ENCODE measurements around the gene ARHGEF26. TPM values are rescaled to one million over a fixed set of nuclear protein-coding genes. Genes with fewer than 3 reads are reported as not detected.

ARHGEF26 gene
- total and polyA plus RNA-seq, 5 experiments from 2014 or later, result 0.08 to 0.22 (median 0.13) TPM; not detected in 2

DNA sequence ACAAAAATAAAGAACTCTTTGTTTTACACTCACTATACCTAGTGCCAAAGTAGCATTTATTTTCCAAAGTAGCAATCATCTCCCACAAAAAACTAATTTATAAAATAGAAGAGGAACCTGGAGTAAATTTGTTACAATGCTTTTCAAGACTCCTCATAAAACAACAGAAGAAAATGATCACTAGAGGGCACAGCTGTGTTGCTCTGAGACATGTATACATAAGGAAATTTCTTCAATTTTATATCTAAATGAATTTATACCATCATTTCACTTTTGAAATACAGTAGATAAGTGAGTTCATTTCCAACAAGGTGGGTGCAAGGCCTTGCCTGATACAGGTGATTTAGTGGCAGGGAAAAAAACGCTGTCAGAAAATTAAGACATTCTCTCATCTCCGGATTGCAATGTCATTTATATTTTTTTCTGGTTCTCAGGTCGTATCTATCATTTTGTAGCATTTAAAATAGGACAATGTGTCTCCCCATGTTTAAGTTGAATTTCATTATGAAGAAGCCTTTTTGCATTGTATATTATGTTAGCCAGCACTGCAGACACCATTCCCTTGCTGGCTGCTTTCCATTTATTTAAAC lies 25.3 kb upstream of the ARHGEF26 start:
- peaks cover 0 to 8% (median 4%) of the 10 kb centered on the region in 5 donors for H3K27me3 Mint-ChIP-seq
- ATAC-seq, result no peak
- no peak overlapping the region for H3K27ac Mint-ChIP-seq
- no peaks in the 10 kb centered on the region for H3K4me1 Mint-ChIP-seq
- POLR2A ChIA-PET, result no interaction called here
- no peaks in the 10 kb centered on the region for H3K9me3 Mint-ChIP-seq
- no peak overlapping the region for H3K4me3 Mint-ChIP-seq
- no peaks in the 10 kb centered on the region for H3K36me3 Mint-ChIP-seq
- no peak for DNase-seq

DNA sequence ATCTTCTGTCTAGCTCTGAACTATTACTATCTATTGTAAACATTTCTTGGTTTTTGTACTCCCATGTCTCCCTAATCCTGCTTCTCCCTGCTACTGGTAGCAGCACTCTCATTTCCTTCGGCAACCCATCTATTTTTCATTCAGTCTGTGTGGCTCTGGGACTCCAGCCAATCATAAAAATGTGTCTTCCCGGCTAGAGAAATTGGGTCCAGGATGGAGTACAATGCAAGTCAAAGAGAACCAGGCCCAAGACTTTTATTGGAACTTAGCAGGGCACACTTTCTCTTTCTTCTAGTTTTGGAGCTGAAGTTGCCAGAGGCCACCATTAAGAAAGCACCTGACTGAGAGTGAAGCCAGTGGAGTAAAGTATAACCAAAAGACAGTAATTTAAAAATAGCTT lies 22.8 kb upstream of the ARHGEF26 start:
- POLR2A ChIA-PET, result no interaction called here
- H3K27ac Mint-ChIP-seq, result no peak overlapping the region
- no peak overlapping the region for H3K4me3 Mint-ChIP-seq
- DNase-seq (no peak), ATAC-seq (no peak)
- H3K27me3 Mint-ChIP-seq, result peaks cover 0 to 5% (median 0%) of the 10 kb centered on the region in 5 donors
- no peaks in the 10 kb centered on the region for H3K36me3 Mint-ChIP-seq
- no peaks in the 10 kb centered on the region for H3K9me3 Mint-ChIP-seq
- H3K4me1 Mint-ChIP-seq, result no peaks in the 10 kb centered on the region

DNA sequence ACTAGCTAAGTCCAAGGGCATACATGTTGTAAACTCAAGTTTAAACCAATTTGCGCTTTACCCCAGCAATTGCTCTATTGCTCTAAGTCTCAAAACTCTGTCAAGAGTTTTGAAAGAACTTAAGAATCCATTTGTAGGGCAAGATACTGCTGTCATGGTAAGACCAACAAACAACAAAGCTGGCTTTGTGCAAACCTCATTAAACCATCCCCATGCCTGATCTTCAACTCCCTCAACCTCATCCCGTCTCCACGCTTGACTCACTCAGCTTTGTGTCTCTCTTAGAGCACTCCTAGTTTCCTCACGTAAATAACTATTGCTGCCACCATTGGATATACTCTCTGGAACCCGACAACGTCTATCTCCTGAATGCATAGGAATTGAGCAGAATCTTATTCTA lies 20.6 kb upstream of the ARHGEF26 start:
- H3K36me3 Mint-ChIP-seq, result no peaks in the 10 kb centered on the region
- POLR2A ChIA-PET, result no interaction called here
- H3K27ac Mint-ChIP-seq, result no peak overlapping the region
- no peaks in the 10 kb centered on the region for H3K4me1 Mint-ChIP-seq
- H3K27me3 Mint-ChIP-seq, result peaks cover 0 to 5% (median 0%) of the 10 kb centered on the region in 5 donors
- no peak for DNase-seq
- H3K9me3 Mint-ChIP-seq, result no peaks in the 10 kb centered on the region
- no peak for ATAC-seq
- no peak overlapping the region for H3K4me3 Mint-ChIP-seq

DNA sequence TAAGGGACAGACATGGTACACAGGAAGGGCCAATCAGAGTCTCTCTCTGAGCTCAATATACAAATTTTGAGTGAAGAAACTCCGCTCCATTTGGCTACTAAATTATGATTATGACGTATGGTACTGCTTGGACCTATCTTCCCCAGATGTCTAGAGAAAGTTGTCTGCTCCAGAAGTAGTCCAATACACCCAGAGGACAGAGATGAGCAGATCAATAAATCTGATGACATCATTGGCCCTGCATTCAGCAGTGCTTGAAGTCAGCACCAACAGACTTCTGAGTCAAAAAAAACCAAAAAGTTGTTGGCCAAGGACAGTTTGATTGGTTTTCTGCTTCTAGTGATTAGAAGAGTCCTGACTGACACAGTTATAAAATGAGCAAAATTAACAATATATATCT lies 19.9 kb upstream of the ARHGEF26 start:
- POLR2A ChIA-PET, result no interaction called here
- DNase-seq, result no peak
- H3K27me3 Mint-ChIP-seq, result peaks cover 0 to 5% (median 2%) of the 10 kb centered on the region in 5 donors
- no peaks in the 10 kb centered on the region for H3K4me1 Mint-ChIP-seq
- no peaks in the 10 kb centered on the region for H3K9me3 Mint-ChIP-seq
- ATAC-seq, result no peak
- no peaks in the 10 kb centered on the region for H3K36me3 Mint-ChIP-seq
- no peak overlapping the region for H3K4me3 Mint-ChIP-seq
- H3K27ac Mint-ChIP-seq, result no peak overlapping the region

DNA sequence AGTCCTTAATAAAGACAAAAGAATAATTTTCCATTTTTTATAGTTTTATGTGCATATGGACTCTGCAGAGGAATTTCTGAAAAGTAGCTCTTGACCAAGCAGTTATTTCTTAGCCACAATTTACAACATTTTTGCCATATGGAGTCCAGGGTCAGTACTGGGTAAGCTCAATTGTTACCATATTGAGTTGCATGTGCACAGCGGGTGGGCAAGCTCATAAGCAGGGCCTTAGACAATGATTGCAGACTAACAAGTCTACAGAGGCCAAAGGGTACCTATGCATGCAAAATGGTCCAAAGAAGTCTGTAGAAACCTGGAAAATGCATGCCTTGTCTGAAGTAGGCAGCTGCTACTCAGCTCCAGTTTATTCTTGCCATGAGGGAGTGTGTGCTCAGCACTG lies 19.0 kb upstream of the ARHGEF26 start:
- no peak overlapping the region for H3K4me3 Mint-ChIP-seq
- H3K9me3 Mint-ChIP-seq, result no peaks in the 10 kb centered on the region
- DNase-seq (no peak), ATAC-seq (no peak)
- H3K27me3 Mint-ChIP-seq, result peaks cover 0 to 3% (median 2%) of the 10 kb centered on the region in 5 donors
- H3K4me1 Mint-ChIP-seq, result no peaks in the 10 kb centered on the region
- no peaks in the 10 kb centered on the region for H3K36me3 Mint-ChIP-seq
- H3K27ac Mint-ChIP-seq, result no peak overlapping the region
- POLR2A ChIA-PET, result no interaction called here

DNA sequence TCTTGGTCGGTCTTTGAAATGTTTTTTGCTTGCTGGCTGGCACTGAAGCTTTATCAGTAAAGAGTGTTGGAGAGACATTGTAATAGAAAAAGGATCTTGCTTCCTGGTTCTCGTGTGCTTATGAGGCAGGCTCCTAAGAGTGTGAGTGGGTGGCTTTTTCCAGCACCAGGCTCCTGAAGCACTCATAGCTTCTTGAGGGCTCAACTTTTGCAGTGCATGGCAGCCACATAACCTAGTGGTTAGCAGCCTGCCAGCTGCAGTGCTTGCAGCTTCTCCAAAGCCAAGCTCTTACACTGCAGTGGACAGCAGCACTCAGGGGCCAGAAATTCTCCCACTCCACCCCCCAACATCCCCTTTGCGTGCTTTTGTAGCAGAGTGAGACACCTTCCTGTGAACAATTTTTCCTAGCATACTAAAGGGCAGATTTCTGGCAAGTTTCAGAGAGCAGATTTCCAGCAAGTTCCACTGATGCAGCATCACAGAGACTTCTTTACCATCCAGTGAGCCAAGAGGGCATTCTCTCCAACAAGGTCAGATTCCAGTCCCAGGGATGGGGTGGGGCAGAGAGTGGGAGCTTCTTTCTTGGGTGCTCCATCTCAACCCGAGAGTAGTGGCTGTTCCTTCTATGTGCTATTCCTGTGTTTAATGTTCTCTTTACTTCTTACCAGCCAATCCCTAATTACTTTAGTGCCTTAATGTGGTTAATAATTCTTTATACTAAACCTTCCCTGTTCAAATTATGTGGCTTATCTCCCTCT lies 15.8 kb upstream of the ARHGEF26 start:
- H3K27me3 Mint-ChIP-seq, result peaks cover 0 to 4% (median 2%) of the 10 kb centered on the region in 5 donors
- POLR2A ChIA-PET, result no interaction called here
- H3K4me3 Mint-ChIP-seq, result no peak overlapping the region
- ATAC-seq (no peak), DNase-seq (no peak)
- H3K27ac Mint-ChIP-seq, result no peak overlapping the region
- H3K4me1 Mint-ChIP-seq, result no peaks in the 10 kb centered on the region
- H3K36me3 Mint-ChIP-seq, result no peaks in the 10 kb centered on the region
- no peaks in the 10 kb centered on the region for H3K9me3 Mint-ChIP-seq

DNA sequence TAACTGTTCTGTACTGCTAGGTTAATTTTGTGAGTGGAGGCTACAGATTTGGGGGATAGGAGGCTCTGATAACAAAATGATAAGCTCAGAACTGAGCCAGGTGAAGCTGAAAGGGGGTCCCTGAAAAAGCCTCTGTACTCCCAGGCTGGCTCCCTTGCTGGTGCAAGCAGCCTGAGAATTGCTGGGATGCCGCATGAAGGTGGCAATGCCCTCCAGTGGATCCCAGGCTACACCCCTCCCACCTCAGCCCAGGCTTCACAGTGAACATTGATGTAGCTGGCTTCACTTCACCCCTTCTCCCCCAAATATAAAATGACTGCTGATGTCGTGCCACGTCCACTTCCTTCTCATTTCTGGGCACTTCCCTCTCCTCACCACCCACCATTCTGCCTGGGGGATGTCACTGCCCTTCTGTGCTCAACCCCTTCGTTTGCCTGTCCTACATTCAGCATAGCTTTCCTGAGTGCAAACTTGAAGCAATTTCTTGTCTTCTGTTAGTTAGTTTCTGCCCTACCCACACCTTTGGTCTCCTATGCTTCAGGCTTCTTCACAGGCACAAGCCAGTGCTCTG lies 9.7 kb upstream of the ARHGEF26 start:
- Mint-ChIP-seq H3K36me3 (no peaks in the 10 kb centered on the region), H3K27me3 (peaks cover 3 to 11% (median 9%) of the 10 kb centered on the region in 5 donors), H3K27ac (no peak overlapping the region), H3K4me3 (no peak overlapping the region), H3K9me3 (no peaks in the 10 kb centered on the region), H3K4me1 (no peaks in the 10 kb centered on the region)
- DNase-seq, result no peak
- POLR2A ChIA-PET, result no interaction called here
- ATAC-seq, result no peak

DNA sequence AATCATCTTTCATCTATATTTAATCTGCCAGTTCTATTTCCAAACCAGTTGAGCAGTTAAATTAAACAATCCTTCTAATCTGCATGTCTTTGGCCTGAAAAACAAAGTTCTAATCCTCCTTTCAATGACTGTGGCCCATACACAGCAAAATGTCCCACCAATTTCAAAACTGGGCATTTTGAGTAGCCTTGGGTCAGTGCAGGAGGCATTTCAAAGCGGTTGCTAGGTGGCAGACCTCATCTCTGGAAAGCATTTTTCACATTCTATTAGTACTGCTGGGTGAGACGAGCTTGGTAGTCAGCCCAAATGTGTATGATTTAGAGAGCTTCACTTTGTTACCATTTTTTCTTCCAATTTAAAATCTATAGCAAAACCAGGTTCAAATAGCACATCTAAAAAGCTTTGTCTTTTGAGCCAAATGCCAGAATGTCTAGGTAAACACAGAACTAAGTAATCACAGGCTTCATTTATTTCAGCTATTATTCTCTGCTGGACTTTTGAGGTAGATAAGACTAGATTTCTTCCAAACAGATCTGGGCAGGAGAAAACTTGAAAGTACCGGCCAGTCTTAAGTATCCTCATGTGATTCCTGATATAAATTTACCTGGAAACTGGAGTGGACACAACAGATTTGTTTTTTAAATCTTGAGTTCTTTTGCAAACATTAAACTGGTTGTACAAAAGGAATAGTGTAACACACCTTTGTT lies 8.9 kb upstream of the ARHGEF26 start:
- DNase-seq, result no peak
- no peak for ATAC-seq
- Mint-ChIP-seq H3K36me3 (no peaks in the 10 kb centered on the region), H3K4me1 (no peaks in the 10 kb centered on the region), H3K27me3 (peaks cover 3 to 17% (median 14%) of the 10 kb centered on the region in 5 donors), H3K27ac (no peak overlapping the region), H3K4me3 (no peak overlapping the region), H3K9me3 (no peaks in the 10 kb centered on the region)
- POLR2A ChIA-PET, result no interaction called here

DNA sequence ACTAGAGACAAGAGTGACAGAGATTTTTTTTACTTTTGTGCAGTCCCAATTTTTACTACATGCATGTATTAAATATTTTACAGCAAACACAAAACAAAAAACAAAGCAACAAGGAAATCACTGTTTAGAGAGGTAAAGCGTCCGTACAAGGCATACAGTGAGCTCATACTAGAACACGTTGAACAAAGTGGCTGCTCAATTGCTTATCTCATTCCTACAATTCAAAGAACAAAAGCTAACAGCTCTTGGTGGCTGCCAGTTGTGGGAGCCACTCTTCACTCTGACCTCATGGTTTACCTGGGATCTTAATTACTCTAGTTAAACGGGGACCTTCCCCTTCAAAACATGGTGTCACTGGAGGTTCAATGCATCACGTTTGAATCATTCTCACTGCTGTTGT lies 7.6 kb upstream of the ARHGEF26 start:
- ATAC-seq, result no peak
- Mint-ChIP-seq H3K27ac (no peak overlapping the region), H3K4me3 (no peak overlapping the region), H3K9me3 (peaks cover 0 to 5% (median 0%) of the 10 kb centered on the region in 9 donors), H3K27me3 (peaks cover 10 to 29% (median 23%) of the 10 kb centered on the region in 5 donors), H3K36me3 (no peaks in the 10 kb centered on the region), H3K4me1 (no peaks in the 10 kb centered on the region)
- POLR2A ChIA-PET, result no interaction called here
- no peak for DNase-seq

DNA sequence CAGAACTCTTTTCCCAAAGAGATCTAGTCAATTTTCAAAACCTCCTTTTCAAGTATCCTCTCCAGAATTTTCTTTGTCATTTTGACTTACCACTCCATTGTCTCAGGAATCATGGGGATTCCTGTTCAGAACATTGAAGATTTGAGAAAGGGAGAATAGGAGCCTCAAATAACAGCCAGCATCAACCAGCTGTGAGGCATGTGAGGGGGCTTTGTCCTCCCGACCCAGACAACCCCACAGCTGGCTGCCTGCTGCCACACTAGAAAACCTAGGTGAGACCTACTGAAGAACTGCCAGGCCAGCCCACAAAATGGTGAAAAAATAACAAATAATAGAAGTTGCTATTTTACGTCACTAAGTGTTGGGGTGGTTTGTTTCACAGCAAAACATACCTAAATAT lies 5.9 kb upstream of the ARHGEF26 start:
- H3K36me3 Mint-ChIP-seq, result peaks cover 0 to 6% (median 0%) of the 10 kb centered on the region in 3 donors
- H3K9me3 Mint-ChIP-seq, result peaks cover 0 to 5% (median 0%) of the 10 kb centered on the region in 9 donors
- H3K4me3 Mint-ChIP-seq, result no peak overlapping the region
- no peaks in the 10 kb centered on the region for H3K4me1 Mint-ChIP-seq
- ATAC-seq (no peak), DNase-seq (no peak)
- no peak overlapping the region for H3K27ac Mint-ChIP-seq
- H3K27me3 Mint-ChIP-seq, result peaks cover 20 to 43% (median 35%) of the 10 kb centered on the region in 5 donors
- POLR2A ChIA-PET, result no interaction called here

DNA sequence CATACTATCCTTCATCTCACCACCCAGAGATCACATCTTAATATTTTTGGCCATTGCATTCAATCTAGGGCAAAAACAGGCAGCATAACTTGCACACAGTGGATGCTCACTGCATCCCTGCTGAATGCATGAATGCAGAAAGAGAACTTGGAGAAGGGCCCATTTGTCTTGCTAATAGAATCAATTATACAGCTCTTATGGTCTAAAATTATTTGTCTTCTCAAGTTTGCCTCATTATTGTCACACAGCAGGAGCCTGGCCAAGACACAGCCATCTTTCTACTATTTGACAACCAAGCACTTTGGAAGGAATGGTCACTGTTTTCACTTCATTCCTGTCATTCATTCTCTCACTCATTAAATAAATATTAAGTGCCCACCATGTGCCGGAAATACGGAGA lies 1.2 kb upstream of the ARHGEF26 start:
- POLR2A ChIA-PET, result no interaction called here
- Mint-ChIP-seq H3K4me1 (peaks cover 11 to 25% (median 21%) of the 10 kb centered on the region in 4 donors), H3K9me3 (peaks cover 0 to 5% (median 0%) of the 10 kb centered on the region in 9 donors), H3K4me3 (peak overlapping the region in 3 of 10 donors; percentile 26 to 80 (median 70)), H3K27me3 (peaks cover 34 to 66% (median 62%) of the 10 kb centered on the region in 5 donors), H3K27ac (no peak overlapping the region), H3K36me3 (peaks cover 0 to 8% (median 0%) of the 10 kb centered on the region in 3 donors)
- no peak for DNase-seq
- no peak for ATAC-seq

DNA sequence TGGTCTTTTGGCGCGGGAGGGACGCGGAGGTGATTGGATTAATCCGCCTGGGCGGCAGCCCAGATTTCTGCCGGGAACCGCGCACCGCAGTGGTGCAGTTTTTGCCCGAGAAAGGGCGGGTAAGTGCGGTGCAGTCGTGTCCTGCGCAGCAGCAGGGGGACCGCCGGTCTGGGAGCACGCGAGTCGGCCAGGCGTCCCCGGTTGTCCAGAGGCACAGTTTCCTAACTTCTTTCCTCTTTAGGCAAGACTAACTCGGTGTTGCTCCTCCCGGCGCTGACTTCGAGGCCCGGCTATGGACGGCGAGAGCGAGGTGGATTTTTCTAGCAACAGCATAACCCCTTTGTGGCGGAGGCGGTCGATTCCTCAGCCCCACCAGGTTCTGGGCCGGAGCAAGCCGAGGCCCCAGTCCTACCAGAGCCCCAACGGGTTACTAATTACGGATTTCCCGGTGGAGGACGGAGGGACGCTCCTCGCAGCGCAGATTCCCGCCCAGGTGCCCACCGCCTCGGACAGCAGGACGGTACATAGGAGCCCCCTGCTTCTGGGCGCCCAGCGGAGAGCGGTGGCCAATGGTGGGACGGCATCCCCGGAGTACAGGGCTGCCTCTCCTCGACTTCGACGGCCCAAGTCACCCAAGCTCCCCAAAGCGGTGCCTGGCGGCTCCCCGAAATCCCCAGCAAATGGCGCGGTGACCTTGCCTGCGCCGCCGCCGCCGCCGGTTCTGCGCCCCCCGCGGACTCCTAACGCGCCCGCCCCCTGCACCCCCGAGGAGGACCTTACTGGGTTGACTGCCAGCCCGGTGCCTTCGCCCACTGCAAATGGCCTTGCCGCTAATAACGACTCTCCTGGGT lies 736 bp downstream of the ARHGEF26 start:
- peaks cover 34 to 78% (median 62%) of the 10 kb centered on the region in 5 donors for H3K27me3 Mint-ChIP-seq
- H3K9me3 Mint-ChIP-seq, result peaks cover 0 to 5% (median 0%) of the 10 kb centered on the region in 9 donors
- H3K27ac Mint-ChIP-seq, result no peak overlapping the region
- H3K36me3 Mint-ChIP-seq, result peaks cover 0 to 8% (median 0%) of the 10 kb centered on the region in 3 donors
- peak overlapping the region; percentile 70 to 87 (median 79) for H3K4me3 Mint-ChIP-seq
- POLR2A ChIA-PET, result no interaction called here
- peaks cover 11 to 25% (median 21%) of the 10 kb centered on the region in 4 donors for H3K4me1 Mint-ChIP-seq
- ATAC-seq, result peak; percentile 43 to 63
- peak in 2 of 10 donors; percentile 14 to 19 for DNase-seq

All from naive thymus-derived CD8-positive, alpha-beta T cell (primary cell).